Lower lobe of right lung (tissue), 2 donors: ENCODE data around the gene MUCL3. TPM values are rescaled to one million over a fixed set of nuclear protein-coding genes. Genes with fewer than 3 reads are reported as not detected.

Source experiments
- ATAC-seq, 2 donors: fragments of 200-7000 bp; cut with Tn5 transposase; one replicate each; pipeline ENCODE4 v1.9.1; 2020 to 2022; ENCODE audit warnings: mild to moderate bottlenecking in 2 of 2, moderate library complexity in 2 of 2
- DNase-seq: peaks from one replicate; pipeline ENCODE4 v3.0.0-alpha.2; 2020
- H3K27ac ChIP-seq: fragments of 200-600 bp; one replicate; pipeline ENCODE4 v1.8.0; 2022
- H3K27me3 ChIP-seq: fragments of 200-600 bp; one replicate; pipeline ENCODE4 v1.8.0; 2022; ENCODE audit warnings: low read depth
- H3K36me3 ChIP-seq: fragments of 200-600 bp; one replicate; pipeline ENCODE4 v1.8.0; 2022; ENCODE audit warnings: mild to moderate bottlenecking
- H3K4me1 ChIP-seq: fragments of 200-600 bp; one replicate; pipeline ENCODE4 v1.8.0; 2022
- H3K4me3 ChIP-seq: fragments of 200-600 bp; one replicate; pipeline ENCODE4 v1.8.0; 2022; ENCODE audit warnings: mild to moderate bottlenecking
- H3K9me3 ChIP-seq: fragments of 200-600 bp; one replicate; pipeline ENCODE4 v1.8.0; 2022
- intact Hi-C: fragments of 100-400 bp; cut with DNase I; formaldehyde crosslinking; loops from one replicate; pipeline ENCODE4 v1.11.0; 2022
- total RNA-seq: library from RNA; stranded (reverse); fragmentation: NEBNext Ultra II Directional; extraction: Animal tissue kit (Norgen Biotek cat#: 25700); gene quantifications from one replicate; pipeline ENCODE4 v1.2.1, GENCODE V29; 2021
- TF ChIP-seq, protein P1 (sequence below): fragments of 200-600 bp; IDR thresholded peaks from one replicate; pipeline ENCODE4 v1.8.0; 2022; ENCODE audit warnings: antibody characterized with exemption, mild to moderate bottlenecking
- donor health status: DM: no; HTN: yes; CAD: no; lungs with severe emphysema.

The MUCL3 gene
- total RNA-seq, 1 donor from 2014 or later: 5.3 TPM

DNA sequence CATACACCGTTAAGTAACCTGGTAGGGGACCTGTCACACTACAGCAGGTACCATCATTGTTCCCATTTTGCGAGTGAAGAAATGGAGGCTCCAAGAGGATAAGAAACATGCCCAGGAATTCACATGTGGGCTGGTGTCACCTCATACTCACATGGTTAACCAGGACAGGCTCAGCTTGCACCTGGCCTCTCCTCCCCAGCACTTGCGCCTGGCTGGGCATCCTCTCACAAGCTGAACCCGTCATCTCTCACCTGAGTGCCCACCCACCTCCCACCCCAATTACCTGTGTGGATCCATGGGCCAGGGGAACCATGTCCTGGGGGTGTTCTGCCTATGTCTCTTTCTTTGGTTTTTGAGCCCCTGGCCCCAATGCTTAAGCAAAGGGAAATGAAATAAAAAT lies 10.3 kb upstream of the MUCL3 start:
- Histone ChIP-seq H3K27ac (peak overlapping the region; percentile 84), H3K4me1 (peaks cover 26% of the 10 kb centered on the region), H3K36me3 (peaks cover 13% of the 10 kb centered on the region), H3K27me3 (no peaks in the 10 kb centered on the region), H3K4me3 (peak overlapping the region; percentile 55), H3K9me3 (peaks cover 6% of the 10 kb centered on the region)
- TF ChIP-seq, protein P1, sequence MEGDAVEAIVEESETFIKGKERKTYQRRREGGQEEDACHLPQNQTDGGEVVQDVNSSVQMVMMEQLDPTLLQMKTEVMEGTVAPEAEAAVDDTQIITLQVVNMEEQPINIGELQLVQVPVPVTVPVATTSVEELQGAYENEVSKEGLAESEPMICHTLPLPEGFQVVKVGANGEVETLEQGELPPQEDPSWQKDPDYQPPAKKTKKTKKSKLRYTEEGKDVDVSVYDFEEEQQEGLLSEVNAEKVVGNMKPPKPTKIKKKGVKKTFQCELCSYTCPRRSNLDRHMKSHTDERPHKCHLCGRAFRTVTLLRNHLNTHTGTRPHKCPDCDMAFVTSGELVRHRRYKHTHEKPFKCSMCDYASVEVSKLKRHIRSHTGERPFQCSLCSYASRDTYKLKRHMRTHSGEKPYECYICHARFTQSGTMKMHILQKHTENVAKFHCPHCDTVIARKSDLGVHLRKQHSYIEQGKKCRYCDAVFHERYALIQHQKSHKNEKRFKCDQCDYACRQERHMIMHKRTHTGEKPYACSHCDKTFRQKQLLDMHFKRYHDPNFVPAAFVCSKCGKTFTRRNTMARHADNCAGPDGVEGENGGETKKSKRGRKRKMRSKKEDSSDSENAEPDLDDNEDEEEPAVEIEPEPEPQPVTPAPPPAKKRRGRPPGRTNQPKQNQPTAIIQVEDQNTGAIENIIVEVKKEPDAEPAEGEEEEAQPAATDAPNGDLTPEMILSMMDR: no peak
- intact Hi-C loops: no loop called here
- no peak for ATAC-seq
- DNase-seq: no peak

DNA sequence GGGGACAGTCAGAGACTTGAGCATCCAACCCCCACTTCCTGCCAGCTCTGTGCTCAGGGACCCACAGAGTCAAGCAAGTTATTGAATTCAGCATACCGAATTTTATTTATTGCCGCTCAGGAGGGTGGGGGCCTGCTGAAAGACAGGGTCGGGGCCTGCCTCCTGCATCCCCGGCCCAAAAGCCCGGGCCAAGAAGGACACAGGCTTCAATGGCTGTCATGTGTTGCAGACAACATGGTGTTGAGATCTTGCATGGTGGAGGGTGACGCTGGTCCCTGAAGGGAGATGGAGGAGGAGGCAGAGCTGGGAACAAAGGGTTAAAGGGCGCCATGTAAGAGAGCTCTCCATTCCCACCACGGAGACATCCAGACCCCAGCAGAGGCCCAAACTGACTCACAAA lies 9.5 kb upstream of the MUCL3 start:
- DNase-seq (no peak), ATAC-seq (peak in 1 of 2 donors; percentile 1)
- intact Hi-C loops: no loop called here
- Histone ChIP-seq H3K27ac (peak overlapping the region; percentile 84), H3K36me3 (peaks cover 5% of the 10 kb centered on the region), H3K4me3 (peak overlapping the region; percentile 55), H3K27me3 (no peaks in the 10 kb centered on the region), H3K9me3 (peaks cover 6% of the 10 kb centered on the region), H3K4me1 (peaks cover 19% of the 10 kb centered on the region)
- TF ChIP-seq, protein P1: no peak

DNA sequence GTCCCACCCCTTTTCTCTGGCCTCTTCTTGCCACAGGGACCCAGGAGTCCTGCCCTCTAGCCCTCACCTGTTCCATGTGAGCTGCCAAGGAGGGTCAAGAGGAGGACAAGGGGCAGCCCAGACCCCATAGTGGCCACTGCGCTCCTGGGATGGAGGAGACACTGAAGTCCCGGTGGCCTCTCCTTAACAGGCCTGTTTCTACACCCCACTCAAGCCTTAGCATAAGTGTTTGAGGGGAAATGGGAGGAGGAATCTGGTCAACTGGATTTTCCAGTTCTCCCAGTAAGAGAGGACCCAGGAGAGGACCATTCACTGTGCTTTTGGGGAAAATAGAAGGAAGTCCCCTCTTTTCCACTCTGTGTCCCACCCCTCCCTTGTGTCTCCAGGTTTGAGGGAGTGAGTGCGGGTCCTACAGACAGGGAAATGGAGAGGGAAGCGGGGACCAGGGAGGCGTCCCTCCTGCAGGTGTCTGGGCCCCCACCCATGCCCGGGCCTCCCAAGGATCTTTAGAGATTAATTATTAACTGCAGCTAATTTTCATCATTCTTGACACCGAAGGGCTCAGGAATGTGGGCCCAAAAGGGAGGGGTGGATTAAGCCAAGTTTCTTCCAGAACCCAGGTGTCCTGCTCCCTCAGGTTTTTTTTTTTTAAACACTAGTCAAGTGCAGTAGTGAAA lies 8.7 kb upstream of the MUCL3 start, which contains the start of gene SFTA2:
SFTA2 (minus strand) TSS at position 202 of the 677 bp plus-strand sequence; CDS start at position 128, 74 bp downstream.
- TF ChIP-seq, protein P1: no peak
- H3K27ac ChIP-seq: peak within 1 kb of the TSS; percentile 84
- no peaks in the 10 kb centered on the region for H3K27me3 ChIP-seq
- no peaks in the 10 kb centered on the region for H3K36me3 ChIP-seq
- DNase-seq (peak; percentile 71), ATAC-seq (peak; percentile 83 to 85)
- H3K9me3 ChIP-seq: peaks cover 6% of the 10 kb centered on the region
- peak within 1 kb of the TSS; percentile 55 for H3K4me3 ChIP-seq
- intact Hi-C loops: no loop called here
- H3K4me1 ChIP-seq: peaks cover 16% of the 10 kb centered on the region

DNA sequence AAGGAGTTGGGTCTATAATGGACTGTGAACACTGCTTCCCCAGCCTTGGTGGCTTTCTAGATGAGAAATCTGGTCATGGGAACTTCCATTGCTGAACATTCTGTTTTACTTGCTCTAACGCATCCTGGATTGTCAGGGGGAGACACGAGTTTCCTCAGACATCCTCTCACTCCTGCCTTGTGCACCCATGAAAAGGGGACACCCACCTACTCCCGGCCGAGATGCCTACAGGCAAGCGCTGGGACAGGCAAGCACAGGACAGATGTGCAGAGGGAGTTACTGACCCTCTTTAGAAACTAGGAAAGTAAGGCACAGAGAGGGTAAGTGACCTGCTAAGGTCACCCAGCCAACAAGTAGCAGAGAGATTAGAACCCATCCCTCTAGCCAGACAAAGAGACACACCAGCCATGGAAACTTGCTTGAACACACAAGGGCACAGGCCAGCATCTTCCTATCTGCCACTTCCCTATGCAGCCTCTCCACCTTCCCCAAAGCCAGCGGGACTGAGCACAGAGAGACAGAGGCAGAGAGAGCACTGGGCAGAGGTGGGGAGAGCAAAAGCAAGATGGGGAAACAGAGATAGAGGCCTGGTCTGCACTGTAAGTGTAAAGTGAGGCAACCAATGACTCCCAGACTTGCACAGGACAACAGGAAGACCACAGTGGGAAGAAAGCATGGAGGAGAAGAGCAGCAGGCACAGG lies 8.0 kb upstream of the MUCL3 start:
- DNase-seq (no peak), ATAC-seq (no peak)
- intact Hi-C loops: no loop called here
- Histone ChIP-seq H3K4me3 (peak overlapping the region; percentile 14), H3K4me1 (peaks cover 17% of the 10 kb centered on the region), H3K9me3 (peaks cover 6% of the 10 kb centered on the region), H3K36me3 (no peaks in the 10 kb centered on the region), H3K27me3 (no peaks in the 10 kb centered on the region), H3K27ac (peak overlapping the region; percentile 84)
- TF ChIP-seq, protein P1: no peak

DNA sequence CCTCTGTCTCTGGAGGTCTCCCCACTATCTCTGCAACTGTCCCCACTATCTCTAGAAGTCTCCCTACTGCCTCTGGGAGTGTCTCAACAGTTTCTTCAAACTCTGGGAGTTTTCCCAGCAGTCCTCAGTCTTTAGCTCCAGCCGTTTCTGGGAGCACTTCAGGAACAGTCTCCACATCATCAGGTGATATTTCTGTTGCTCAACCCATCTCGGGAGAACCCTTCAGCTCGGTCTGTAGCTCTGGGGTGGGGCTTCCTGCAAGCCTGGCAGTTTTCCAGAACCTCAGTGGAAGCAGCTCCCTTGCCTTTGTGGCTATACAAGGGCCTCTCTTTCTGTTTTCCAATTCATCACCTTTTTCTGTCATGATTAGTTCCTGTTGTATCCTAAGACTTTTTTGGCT lies 5.8 kb upstream of the MUCL3 start:
- peak overlapping the region; percentile 39 for H3K4me3 ChIP-seq
- peak; percentile 49 to 55 for ATAC-seq
- no peaks in the 10 kb centered on the region for H3K36me3 ChIP-seq
- H3K27me3 ChIP-seq: no peaks in the 10 kb centered on the region
- intact Hi-C loops: no loop called here
- TF ChIP-seq, protein P1: no peak
- H3K27ac ChIP-seq: peak overlapping the region; percentile 70
- DNase-seq: peak; percentile 72
- H3K4me1 ChIP-seq: peaks cover 27% of the 10 kb centered on the region
- no peaks in the 10 kb centered on the region for H3K9me3 ChIP-seq
